GM18505 (cell line): Measurements from ENCODE around the gene CBARP.

ENCODE experiments used
- ATAC-seq: cut with Tn5 transposase; IDR thresholded peaks from one replicate; pipeline ENCODE4 v1.9.1; 2021; ENCODE audit not compliant: unreplicated experiment
- POLR2A ChIP-seq: IDR thresholded peaks from 4 replicates; pipeline ENCODE4 v1.6.1; 2011; ENCODE audit warnings: borderline replicate concordance; ENCODE audit not compliant: insufficient read depth, insufficient read length; ENCODE audit errors: extremely low read depth

CBARP gene

GRCh38 chr19:1222394-1222793 lies 15.4 kb downstream of the CBARP start:
- no peak for ATAC-seq
- TF ChIP-seq POLR2A = no peak

GRCh38 chr19:1221904-1222255 lies 15.9 kb downstream of the CBARP start:
- TF ChIP-seq POLR2A = no peak

GRCh38 chr19:1220976-1221903 lies 16.6 kb downstream of the CBARP start:
- ATAC-seq = no peak
- no peak for TF ChIP-seq POLR2A

More at GRCh38 chr19:1221904-1222255, 15.9 kb downstream of the CBARP start:
- no peak for ATAC-seq

GRCh38 chr19:1220477-1220930 lies 17.3 kb downstream of the CBARP start:
- TF ChIP-seq POLR2A = no peak

GRCh38 chr19:1219786-1220476 lies 17.9 kb downstream of the CBARP start:
- no peak for TF ChIP-seq POLR2A
- no peak for ATAC-seq

More at GRCh38 chr19:1220477-1220930, 17.3 kb downstream of the CBARP start:
- no peak for ATAC-seq

- TF ChIP-seq POLR2A = no peak
- ATAC-seq = no peak
These were observed 18.8 kb downstream of the CBARP start for GRCh38 chr19:1218751-1219567.

- TF ChIP-seq POLR2A = no peak
- no peak for ATAC-seq
These were observed 20.4 kb downstream of the CBARP start for GRCh38 chr19:1217366-1217765.

GRCh38 chr19:1216756-1217155 lies 21.0 kb downstream of the CBARP start:
- no peak for TF ChIP-seq POLR2A
- ATAC-seq = no peak

GRCh38 chr19:1214862-1215731 lies 22.7 kb downstream of the CBARP start:
- ATAC-seq = no peak
- TF ChIP-seq POLR2A = no peak

GRCh38 chr19:1214299-1214861 lies 23.4 kb downstream of the CBARP start:
- ATAC-seq = no peak
- TF ChIP-seq POLR2A = no peak

GRCh38 chr19:1213391-1214286 lies 24.2 kb downstream of the CBARP start:
- peak; percentile 15 for TF ChIP-seq POLR2A
- ATAC-seq = no peak

GRCh38 chr19:1211494-1212234 lies 26.1 kb downstream of the CBARP start:
- no peak for ATAC-seq
- no peak for TF ChIP-seq POLR2A
